ENCODE measurements around the gene DECR2.
A peak's percentile ranks its signal among the peaks of the same experiment; 100 is the strongest.
"Not testable (repeated sequence)": the region's sequence is repeated elsewhere in the genome, so short reads cannot be mapped to it uniquely, and the experiment has no call there.

DECR2 gene

DNA sequence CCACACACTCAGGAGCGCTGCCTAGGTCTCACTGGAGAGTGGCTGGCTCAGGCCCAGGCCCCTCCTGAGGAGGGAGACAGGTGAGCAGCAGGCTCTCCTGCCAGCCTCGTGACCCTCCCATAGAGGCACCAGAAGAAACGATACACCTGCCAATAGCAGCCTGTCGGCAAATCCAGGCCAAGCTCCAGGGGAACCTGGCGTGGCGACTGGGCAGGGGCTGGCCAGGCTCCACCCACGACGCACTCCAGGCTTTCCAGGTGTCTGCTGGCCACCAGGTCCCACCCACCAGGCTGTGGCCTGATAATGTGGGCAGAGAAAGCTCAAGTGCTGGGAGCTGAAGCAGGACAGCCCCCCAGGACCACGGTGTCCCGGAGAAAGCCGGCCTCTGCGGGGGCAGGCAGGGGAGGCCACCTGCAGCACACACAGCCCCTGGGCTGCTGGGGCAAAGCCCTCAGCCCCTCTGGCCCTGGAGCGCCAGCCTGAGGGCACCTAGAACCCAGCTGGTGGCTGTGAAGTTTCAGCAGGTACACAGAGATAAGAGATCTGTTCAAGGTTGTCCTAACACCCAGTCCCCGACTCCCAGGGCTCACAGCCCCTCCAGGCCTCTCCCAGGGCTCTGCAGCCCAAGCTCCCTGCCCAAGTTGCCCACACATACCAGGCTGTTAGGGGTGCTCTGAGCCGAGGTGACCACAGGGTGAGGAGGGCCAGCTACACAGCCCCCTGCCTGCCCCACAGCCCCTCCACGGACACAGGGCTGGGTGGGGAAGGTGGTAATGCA lies 22.3 kb upstream of the DECR2 start:
- no peak for DNase-seq (ENCODE audit: low read depth)

- DNase-seq (ENCODE audit: low read depth): no peak
Observed at GRCh38 chr16:379961-380761, 21.5 kb upstream of the DECR2 start.

DNA sequence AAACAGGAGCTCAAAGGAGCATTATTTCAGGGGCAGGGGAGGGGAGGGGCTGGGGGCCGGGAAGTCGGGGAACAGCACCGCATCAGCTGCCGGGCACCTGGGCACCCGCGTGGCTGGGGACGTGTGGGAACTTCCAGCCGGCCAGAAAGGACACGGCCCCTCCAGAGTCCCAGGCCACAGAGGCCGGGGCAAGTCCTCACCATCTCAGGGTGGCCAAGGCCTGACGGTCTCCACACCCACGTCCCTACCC lies 21.0 kb upstream of the DECR2 start:
- no peak for DNase-seq (ENCODE audit: low read depth)

- no peak for DNase-seq (ENCODE audit: low read depth)
Observed at GRCh38 chr16:381012-381788, 20.5 kb upstream of the DECR2 start.

DNA sequence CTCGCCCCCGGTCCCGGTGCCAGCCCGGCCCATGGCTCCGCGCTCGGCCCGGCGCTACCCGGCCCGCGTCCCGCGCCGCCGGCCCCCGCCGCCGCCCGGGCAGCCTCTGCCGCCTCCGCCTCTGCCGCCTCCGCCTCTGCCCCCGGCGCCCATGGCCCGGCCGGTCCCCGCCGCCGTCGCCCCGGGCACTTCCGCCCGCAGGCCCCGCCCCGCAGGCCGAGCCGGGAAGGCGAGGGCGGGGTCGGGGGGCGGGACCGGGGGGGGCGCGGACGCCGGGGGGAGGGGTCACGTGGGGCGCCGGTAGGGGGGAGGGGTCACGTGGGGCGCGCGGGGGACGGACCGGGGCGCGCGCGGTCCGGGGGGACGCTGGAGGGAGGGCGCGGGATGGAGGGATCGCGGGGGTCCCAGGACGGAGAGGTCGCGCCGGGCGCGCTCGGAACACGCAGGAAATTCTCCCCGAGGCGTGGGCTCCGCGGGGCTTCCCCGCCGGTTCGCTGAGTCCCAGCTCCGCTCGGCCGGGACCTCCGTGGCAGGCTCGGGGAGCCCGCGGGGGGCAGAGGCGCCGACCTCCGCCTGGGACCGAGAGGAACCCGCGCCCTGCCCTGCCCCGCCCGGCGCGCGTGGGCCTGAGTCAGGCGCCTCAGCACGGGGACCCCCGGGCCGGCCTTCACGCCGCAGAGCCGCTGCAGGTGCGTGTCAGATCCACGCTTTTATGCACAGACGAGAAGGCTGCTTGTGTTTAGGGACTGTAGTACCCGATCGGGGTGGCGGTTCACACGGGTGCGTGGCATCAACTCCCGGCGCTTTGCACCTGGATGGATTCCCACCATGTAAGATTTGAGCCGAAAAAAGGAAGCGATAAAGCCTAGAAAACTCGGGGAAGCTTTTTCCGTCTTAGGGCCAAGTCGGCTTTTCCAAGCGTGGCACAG lies 19.6 kb upstream of the DECR2 start, which contains the start of gene PGAP6:
Gene PGAP6 (minus strand): TSS at position 190 of the 929 bp plus-strand sequence. CDS start 157 bp downstream, at position 33.
- DNase-seq (ENCODE audit: low read depth): peak; percentile 49

DNA sequence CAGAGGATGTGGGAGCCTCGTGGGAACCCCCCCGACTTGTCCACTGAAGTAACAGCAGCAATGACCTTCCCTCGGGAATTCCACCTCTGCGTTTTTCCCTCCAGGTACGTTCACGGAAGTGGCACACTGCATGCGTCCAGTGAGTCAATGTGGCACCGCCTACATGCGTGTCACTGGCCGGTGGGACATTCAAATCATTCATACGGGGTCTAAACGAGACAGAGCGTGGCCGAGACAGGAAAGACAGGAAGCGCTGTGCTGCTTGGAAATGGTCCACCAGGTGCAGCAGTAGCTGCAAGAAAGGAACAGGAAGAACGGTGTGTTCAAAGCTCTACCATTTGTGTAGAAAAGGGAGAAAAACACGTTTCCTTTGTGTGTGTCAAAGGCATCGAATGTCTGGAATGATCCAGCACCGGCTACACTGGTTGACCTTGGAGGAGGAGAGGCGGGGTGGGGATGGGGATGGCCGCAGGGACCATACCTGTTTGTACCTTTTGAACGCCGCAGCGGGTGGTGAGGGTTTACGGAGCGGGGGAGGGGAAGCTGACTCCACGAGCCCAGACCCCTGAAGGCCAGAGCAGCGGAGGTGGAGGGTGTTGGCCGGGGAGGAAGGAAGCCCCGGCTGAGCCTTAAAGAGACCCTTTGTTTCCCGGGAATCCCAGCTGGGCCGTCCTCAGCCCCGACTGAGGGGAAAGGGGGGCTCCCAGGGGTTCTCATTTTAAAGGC lies 18.2 kb upstream of the DECR2 start:
- no peak for DNase-seq (ENCODE audit: low read depth)

DNA sequence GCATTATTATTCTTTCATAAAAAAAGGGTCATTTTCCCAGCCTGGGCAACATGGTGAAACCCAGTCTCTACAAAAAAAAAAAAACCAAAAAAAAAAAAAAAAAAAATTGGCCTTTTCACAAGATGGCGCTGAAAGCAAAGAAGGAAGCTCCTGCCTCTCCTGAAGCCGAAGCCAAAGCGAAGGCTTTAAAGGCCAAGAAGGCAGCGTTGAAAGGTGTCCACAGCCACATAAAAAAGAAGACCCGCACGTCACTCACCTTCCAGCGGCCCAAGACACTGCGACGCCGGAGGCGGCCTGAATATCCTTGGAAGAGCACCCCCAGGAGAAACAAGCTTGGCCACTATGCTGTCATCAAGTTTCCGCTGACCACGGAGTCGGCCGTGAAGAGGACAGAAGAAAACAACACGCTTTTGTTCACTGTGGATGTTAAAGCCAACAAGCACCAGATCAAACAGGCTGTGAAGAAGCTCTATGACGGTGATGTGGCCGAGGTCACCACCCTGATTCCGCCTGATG lies 15.0 kb upstream of the DECR2 start:
- no peak for DNase-seq (ENCODE audit: low read depth)

DNA sequence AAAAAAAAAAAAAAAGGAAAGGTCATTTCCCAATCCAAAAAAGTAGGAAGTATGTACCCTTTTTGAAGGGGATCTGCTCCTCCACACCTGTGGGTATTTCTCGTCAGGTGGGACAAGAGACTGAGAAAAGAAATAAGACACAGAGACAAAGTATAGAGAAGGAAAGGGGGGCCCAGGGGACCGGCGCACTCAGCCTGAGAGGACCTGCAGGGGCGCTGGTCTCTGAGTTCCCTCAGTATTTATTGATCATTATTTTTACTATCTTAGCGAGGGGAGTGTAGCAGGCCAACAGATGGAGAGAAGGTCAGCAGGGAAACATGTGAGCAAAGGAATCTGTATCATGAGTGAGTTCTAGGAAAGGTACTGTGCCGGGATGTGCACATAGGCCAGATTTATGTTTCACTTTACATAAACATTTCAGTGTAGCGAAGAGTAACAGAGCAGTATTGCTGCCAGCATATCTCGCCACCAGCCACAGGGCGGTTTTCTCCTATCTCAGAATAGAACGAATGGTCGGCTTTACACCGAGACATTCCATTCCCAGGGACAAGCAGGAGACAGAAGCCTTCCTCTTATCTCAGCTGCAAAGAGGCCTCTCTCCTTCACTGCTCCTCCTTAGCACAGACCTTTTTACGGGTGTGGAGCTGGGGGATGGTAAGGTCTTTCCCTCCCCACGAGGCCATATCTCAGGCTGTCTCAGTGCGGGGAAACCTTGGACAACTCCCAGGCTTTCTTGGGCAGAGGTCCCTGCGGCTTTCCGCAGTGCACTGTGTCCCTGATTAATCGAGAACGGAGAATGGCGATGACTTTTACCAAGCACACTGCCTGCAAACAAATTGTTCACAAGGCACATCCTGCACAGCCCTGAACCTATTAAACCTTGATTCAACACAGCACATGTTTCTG lies 13.7 kb upstream of the DECR2 start:
- DNase-seq (ENCODE audit: low read depth): not testable (repeated sequence)

DNA sequence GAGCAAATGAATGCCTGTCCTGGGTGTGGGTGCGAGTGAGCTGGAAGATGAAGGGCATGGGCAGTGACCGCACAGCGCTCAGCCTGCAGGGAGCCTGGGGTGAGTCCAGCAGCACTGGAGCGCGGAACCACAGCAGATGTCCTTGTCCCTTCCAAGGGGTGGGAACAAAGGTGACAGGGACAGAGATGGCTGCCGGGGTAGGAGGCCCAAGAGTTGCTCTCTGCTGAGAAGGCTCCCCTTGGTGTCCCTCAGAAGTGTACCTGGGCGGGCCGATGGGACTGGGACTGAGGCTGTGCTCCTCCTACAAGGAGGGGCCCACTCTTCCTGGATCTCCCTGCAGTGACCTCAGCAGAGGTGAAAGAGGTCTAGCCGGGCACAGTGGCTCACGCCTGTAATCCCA lies 12.3 kb upstream of the DECR2 start:
- no peak for DNase-seq (ENCODE audit: low read depth)

GRCh38 chr16:391885-392335 lies 9.8 kb upstream of the DECR2 start:
- DNase-seq (ENCODE audit: low read depth): peak; percentile 84

DNA sequence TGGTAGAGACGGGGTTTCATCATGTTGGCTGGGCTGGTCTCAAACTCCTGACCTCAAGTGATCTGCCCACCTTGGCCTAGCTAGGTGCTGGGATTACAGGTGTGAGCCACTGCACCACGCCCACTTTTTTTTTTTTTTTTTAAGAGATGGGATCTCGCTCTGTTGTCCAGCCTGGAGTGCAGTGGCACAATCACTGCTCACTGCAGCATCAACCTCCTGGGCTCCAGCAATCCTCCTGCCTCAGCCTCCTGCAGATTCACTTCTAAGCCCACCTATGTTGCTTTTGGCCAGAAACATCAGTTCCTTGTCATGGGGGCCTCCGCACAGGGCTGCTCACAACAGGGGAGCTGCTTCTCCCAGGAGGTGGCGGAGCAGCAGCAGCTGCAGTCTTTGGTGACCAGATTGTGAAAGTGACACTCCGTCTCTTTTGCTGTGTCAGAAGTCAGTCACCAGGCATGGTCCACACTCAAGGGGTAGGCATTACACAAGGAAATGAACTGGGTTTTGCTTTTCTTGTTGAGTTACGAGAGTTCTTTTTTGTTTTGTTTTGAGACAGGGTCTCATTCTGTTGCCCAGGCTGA lies 9.1 kb upstream of the DECR2 start:
- DNase-seq (ENCODE audit: low read depth): no peak

DNA sequence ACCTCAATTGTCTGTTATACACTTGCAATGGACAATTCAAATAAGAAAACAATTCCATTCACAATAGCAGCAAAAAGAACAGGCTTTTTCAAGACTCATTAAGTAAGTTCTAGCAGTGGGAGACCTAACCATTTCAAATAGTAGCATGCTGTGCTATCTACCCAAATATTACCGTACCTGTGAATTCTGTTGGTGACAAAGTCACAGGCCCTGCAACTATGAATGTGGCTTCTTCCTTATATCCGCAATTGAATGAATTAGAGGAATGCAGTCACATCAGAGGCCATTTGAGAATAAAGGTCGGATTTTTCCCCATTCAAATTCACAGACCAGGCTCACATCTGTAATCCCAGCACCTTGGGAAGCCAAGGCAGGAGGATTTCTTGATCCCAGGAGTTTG lies 5.5 kb upstream of the DECR2 start:
- no peak for DNase-seq (ENCODE audit: low read depth)

GRCh38 chr16:396605-397004 lies 5.1 kb upstream of the DECR2 start:
- no peak for DNase-seq (ENCODE audit: low read depth)

DNA sequence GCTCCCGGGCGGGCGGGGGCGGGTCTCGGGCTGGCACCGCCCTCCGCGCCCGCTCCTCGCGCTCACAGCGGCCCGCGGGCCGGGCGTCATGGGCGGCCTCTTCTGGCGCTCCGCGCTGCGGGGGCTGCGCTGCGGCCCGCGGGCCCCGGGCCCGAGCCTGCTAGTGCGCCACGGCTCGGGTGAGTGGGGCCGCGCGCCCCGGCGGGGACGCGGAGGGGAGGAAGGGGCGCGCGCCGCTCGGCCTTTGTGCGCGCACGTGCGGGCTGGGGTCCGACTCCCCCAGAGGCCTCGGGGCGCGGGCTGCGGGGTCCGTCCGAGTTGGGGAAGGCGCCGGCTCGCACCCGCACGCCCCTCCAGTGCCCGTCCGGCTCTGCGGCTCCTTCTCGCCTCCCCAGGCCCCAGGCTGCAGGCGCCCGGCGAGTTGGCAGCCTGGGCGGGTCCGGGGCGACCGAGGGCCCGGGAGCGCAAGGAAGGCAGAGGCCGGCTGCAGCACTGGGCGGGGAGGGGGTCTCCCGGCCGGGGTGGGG lies 4.5 kb upstream of the DECR2 start, which contains the start of gene NME4:
Gene NME4 (plus strand): TSS at position 65 of the 527 bp plus-strand sequence. CDS start 24 bp downstream, at position 89.
- no peak for DNase-seq (ENCODE audit: low read depth)

GRCh38 chr16:397736-398332 lies 3.9 kb upstream of the DECR2 start:
- DNase-seq (ENCODE audit: low read depth): no peak

DNA sequence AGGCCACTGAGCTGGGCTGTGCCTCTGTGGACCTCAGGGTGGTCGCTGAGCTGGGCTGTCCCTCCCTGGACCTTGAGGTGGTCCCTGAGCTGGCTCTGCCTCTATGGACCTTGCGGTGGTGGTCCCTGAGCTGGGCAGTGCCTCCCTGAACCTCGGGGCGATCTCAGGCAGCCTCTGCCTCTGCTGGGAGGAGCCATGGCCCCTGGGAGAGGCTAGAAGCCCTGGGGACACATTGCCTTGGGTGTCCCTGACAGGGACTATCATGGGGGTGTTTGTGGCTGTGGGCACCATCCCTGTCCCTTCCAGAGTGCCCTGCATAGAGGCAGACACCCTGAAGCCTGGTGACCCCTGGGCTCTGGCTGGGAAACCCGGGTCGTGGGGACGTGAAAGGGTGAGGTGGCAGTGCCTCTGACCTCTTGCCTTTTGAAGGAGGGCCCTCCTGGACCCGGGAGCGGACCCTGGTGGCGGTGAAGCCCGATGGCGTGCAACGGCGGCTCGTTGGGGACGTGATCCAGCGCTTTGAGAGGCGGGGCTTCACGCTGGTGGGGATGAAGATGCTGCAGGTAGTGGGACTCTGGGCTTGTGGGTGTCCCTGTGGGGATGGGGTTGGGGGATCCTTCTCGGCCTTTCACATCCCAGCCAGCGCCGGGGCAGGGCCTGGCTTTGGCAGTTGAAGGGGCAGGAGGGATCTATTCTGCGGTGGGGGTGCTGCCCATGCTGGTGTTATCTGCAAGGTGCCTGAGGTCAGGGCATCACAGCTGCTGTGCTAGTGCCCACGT lies 2.9 kb upstream of the DECR2 start:
- no peak for DNase-seq (ENCODE audit: low read depth)

DNA sequence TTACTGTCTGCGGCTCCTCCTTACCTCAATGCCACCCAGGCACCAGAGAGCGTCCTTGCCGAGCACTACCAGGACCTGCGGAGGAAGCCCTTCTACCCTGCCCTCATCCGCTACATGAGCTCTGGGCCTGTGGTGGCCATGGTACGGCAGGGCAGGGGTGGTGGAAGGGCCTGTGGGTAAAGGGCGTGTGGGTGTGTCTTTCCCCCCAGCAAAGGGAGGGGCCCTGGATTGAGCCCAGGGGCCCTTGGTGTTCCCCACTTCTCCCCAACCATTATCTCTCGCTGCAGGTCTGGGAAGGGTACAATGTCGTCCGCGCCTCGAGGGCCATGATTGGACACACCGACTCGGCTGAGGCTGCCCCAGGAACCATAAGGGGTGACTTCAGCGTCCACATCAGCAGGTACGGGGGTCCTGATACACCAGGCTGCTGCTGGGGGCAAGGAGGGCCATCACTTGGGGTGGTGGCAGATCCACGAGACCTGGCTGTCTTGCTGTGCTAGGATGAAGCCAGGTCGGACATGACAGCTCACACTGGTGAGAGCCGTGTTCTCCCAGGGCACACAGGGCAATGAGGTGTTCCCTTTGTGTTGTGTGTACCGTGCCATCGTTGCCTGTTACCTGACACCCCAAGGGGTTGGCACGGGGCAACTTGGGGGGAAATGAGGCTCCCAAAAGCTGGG lies 2.2 kb upstream of the DECR2 start:
- no peak for DNase-seq (ENCODE audit: low read depth)

Data from stimulated activated CD8-positive, alpha-beta memory T cell treated with anti-CD3 and anti-CD28 coated beads, Interleukin-4, amount 100 ng/mL, for 24 hours (primary cell).